NCI-H1436 (cell line): ENCODE results near the gene KPNA3.
"Not testable (repeated sequence)": the region's sequence is repeated elsewhere in the genome, so short reads cannot be mapped to it uniquely, and the experiment has no call there.

Experiments used
- DNase-seq: peaks from one replicate; lab custom pipeline; 2025; lab: John Stamatoyannopoulos, UW

KPNA3 gene, protein sequence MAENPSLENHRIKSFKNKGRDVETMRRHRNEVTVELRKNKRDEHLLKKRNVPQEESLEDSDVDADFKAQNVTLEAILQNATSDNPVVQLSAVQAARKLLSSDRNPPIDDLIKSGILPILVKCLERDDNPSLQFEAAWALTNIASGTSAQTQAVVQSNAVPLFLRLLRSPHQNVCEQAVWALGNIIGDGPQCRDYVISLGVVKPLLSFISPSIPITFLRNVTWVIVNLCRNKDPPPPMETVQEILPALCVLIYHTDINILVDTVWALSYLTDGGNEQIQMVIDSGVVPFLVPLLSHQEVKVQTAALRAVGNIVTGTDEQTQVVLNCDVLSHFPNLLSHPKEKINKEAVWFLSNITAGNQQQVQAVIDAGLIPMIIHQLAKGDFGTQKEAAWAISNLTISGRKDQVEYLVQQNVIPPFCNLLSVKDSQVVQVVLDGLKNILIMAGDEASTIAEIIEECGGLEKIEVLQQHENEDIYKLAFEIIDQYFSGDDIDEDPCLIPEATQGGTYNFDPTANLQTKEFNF

DNA sequence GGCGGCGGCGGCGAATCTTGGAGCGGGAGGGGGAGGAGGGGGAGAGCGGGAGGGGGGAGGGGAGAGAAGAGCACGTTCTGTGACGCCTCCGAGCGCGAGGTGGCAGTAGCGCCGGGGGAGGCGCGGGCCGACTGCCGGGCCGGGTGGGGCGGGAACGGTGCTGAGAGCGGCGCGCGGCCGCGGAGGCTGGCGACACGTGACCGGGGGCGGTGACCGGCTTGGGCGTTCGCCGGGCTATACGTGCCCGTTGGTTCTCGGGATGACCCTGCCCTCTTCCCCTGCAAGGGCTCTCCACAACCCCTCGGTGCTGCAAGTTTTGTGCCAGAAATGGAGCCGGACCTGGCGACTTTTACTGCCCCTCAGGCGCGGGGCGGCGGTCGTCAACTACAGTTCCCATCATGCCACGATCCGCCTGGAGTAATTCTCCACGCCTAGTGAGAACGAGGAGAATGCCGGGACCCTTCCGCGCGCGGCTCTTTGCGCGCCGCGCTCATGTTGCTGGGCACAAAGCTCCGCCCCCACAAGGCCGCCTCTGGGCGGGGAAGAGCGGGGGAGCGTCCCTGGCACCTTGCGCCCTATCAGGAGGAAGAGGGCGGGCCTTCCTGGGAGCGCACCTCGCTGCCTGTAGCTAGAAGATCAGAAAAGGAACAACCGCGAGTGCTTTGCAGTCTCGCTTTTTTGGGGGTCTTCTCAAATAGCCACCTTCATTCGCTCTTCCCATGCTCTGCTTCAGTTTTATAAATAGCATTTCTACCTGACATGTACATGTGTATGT is at the start of gene KPNA3:
TSS of gene KPNA3 (minus strand) at position 133 of the 775 bp plus-strand sequence. CDS start 176 bp downstream, outside the sequence.
- DNase-seq = peak; percentile 88

DNA sequence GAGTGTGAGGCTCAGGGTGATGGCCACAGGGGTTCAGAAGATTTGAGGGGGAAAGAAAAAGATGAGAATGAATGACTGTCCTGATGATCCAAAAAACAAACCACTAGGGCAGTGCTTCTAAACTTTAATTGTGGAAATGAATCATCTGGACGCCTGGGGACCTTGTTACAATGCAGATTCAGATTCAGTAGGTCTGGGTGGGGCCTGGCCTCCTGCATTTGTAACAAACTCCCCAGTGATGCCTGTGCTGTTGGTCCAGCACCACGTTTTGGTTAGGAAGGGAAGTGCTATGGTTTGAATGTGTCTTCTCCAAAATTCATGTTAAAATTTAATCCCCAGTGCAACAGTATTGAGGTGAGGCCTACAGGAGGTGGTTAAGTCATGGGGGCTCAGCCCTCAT is 49.5 kb upstream of the KPNA3 start:
- DNase-seq = no peak

DNA sequence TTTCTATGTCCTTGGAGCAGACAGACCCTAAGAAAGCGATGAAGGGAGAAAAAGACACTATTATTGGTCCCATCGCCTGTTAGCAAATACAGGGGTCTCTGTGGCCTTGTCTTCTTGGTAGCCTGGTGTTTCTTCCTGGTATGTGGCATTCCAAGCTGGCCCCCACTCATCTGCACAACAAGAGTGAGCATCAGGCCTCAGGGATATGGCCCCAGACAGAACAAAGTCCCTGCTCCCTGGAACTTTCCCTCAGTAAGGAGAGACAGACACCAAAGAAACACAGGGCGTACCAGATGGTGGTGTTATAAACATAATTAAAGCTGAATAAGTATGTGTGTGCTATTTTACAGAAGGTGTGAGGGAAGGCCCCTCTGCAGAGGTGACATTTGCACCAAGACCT is 48.2 kb upstream of the KPNA3 start:
- DNase-seq = no peak

DNA sequence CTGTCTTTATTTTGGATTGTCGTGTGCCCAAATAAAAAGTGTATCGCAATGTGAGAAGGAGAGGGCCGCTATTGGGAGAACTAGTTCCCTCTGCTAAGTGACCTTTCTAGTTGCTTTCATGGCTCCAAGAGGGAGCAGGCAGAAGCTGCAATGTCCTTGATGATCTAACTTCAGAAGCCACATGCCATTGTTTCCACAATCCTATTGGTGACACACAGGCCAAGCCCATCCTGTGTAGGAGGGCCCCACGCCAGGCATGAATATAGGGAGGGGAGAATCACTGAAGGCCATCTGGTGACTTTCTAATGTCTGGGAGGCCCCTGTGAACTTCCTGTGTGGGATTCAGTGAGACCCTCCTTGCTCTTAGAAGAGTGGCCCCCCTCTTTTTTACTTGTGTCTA is 47.8 kb upstream of the KPNA3 start:
- no peak for DNase-seq

- DNase-seq = no peak
Observed at GRCh38 chr13:49838989-49839388, 46.5 kb upstream of the KPNA3 start.

DNA sequence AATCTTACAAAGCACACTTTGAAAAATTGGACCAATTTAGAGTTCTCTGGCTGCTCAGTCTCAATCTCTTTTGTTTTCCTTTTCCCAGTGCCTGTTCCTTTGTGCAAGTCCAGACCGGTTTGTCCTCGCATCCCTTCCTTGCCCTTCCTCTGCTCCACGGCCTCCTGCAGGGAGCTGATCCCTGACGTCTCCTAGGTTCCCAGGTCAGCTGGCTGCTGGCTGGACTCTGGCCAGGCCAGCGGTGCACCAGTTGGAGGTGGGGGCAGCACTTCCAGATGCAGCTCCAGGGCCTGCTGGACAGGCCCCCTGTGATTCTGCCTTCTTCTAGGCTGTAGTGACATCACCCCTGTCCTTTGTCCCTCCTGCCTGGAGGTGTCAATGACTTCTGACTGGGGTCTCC is 44.0 kb upstream of the KPNA3 start:
- DNase-seq = no peak

DNA sequence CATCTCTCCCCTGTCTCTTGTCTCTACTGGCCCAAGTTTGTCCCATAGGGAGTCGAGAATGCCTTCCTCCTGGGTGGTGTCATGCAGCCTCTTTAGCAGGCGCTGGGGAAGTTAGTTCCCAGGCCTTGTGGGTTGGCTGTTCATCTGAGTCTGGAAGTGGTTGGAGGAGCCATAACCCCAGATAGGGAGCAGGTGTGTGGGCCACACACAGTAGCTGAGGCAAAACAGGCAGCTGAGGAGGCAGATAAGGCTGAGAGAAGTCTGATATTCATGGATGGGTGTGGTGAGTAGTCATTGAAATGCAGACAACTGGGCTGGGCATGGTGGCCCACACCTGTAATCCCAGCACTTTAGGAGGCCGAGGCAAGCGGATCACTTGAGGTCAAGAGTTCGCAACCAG is 40.9 kb upstream of the KPNA3 start:
- DNase-seq = no peak

- no peak for DNase-seq
Observed at GRCh38 chr13:49831455-49831854, 39.0 kb upstream of the KPNA3 start.

- DNase-seq = no peak
Observed at GRCh38 chr13:49830721-49831120, 38.2 kb upstream of the KPNA3 start.

GRCh38 chr13:49829715-49830114 is 37.2 kb upstream of the KPNA3 start:
- DNase-seq = no peak

- no peak for DNase-seq
Observed at GRCh38 chr13:49828453-49828852, 36.0 kb upstream of the KPNA3 start.

DNA sequence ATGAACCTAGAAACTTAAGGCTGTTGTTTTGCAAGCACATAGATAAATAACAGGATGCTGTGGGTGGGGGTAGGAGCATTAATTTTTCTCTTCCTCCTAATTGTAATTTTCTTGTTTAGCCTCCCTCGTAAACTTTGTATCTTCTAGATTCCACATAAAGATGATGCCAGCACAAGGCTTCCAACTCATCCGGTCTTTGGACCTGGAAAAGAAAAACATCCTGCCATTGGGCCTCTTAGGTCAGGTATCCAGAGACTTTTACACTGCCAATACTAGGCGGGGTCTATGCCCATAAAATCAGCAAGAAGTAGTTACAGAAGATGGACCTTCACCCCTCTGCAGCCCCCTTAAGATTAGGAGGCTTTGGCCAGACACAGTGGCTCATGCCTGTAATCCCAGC is 35.4 kb upstream of the KPNA3 start:
- no peak for DNase-seq

DNA sequence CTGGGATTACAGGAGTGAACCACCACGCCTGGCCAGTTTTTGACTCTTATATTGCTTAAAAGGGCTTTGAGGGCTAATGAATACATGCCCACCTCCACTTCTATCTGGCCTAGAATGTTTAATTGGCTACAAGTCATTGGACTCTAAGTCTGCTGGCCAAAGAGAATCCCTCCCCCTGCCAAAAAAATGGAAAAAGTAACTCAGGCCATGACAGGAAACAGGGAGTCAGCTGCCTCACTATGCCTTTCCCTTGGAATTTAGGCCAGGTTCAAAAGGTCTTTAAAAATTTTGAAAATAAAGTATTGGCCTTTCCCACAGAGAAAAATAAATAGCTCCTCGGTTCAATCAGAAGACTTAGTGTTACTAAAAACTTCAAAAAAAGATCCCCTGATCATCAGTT is 34.9 kb upstream of the KPNA3 start:
- no peak for DNase-seq

GRCh38 chr13:49821216-49822009 is 28.9 kb upstream of the KPNA3 start:
- DNase-seq = no peak

- DNase-seq = no peak
Observed at GRCh38 chr13:49820591-49821215, 28.2 kb upstream of the KPNA3 start.

DNA sequence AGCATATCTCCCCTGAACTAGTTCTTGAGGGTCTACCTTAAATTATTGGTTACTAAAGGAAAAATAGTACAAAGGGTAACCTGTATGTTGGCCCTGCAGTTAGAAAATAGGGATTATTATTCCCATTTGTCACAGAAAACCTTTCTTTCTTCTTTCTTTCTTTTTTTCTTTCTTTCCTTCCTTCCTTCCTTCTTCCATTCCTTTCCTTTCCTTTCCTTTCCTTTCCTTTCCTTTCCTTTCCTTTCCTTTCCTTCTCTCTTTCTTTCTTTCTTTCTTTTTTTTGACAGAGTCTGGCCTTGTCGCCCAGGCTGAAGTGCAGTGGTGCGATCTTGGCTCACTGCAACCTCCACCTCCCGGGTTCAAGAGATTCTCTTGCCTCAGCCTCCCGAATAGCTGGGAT is 23.6 kb upstream of the KPNA3 start:
- not testable (repeated sequence) for DNase-seq

DNA sequence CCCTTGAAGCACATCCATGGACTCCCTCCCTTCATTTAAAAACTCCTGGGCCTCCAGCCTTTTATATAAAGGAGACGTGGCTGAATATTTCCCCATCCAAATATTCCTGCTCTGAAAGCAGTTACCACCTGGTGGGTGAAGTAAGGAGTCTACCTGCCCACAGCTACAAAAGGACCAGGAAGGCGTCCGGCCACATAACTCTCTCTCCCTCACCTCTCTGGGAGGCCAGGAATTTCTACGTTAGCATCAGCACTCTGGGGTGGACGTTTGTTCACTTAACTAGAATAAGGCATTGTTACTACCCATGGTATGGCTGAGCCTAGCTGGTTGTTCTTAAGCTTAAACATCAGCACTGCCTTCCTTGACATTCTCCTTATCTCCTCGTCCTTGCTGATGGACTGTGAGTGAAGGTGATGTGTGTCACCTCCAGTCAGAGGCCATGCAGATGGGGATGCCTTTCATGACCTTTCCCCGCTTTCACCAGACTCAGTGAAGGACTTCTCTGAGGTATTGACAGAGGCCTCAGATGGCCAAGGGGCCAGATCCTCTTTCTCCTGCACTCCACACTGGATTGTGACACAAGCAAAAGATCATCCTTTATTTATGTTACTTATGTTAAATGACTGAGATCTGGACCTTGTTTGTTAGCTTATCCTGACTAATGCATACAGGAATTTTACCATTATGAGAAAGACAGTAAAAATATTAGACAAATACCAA is 22.2 kb upstream of the KPNA3 start:
- no peak for DNase-seq

- no peak for DNase-seq
Observed at GRCh38 chr13:49812812-49813211, 20.3 kb upstream of the KPNA3 start.

GRCh38 chr13:49811527-49811908 is 19.0 kb upstream of the KPNA3 start:
- DNase-seq = no peak

- no peak for DNase-seq
Observed at GRCh38 chr13:49810567-49811526, 18.4 kb upstream of the KPNA3 start.
